Measurements from ENCODE around the gene MAP6. TPM values are rescaled to one million over a fixed set of nuclear protein-coding genes. Genes with fewer than 3 reads are reported as not detected.

MAP6 gene
- total and polyA plus RNA-seq, 9 of the 15 experiments (the other 6 are each of a cell fraction or from before 2014, with no cell fraction given), result not detected

DNA sequence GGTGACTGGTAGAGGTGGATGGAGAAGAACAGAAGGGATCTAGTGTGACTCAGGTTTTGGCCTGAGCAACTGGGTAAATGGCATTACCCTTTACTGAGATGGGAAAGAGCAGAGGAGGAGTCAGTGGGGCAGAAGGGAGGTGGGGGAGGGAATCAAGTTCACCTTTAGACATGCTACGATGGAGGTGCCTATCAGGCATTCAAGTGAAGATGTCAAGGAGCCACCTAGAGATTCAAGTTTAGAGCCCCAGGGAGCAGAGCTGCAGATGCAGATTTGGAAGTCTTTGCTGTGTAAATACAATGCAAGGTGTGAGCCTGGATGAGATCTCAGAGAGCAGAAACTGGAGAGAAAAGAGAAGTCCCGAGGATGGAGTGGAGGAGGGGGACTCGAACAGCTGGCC, 47.8 kb upstream of the MAP6 start:
- Histone ChIP-seq H3K9me3 (replicated peaks; ENCODE audit: control insufficient read depth, insufficient read depth, low read depth, low read length) (no peaks in the 10 kb centered on the region), H4K20me1 (replicated peaks; ENCODE audit: control insufficient read depth, insufficient read depth, low read length) (no peaks in the 10 kb centered on the region), H3K4me2 (ENCODE audit: insufficient read depth, low read length) (no peak overlapping the region), H3K36me3 (ENCODE audit: control insufficient read depth, insufficient read depth, low read length) (no peaks in the 10 kb centered on the region), H3K4me1 (replicated peaks in 1 of 2; ENCODE audit: control insufficient read depth in 2 of 2, insufficient read depth in 2 of 2, low read length in 2 of 2) (peaks cover 3 to 13% of the 10 kb centered on the region in 2 experiments; a peak in 3 of 5 replicates), H3K9me1 (ENCODE audit: control insufficient read depth, insufficient read depth, low read length) (no peaks in the 10 kb centered on the region), H3K9ac (ENCODE audit: insufficient read depth in 1 of 2, low read depth in 2 of 2, low read length in 2 of 2) (no peak overlapping the region), H3K27me3 (ENCODE audit: control insufficient read depth in 2 of 2, insufficient read depth in 2 of 2, low read length in 2 of 2) (peaks cover 0 to 11% of the 10 kb centered on the region in 2 experiments; a peak in 2 of 5 replicates), H2AFZ (ENCODE audit: low read depth, low read length) (no peak overlapping the region), H3K79me2 (ENCODE audit: control insufficient read depth, insufficient read depth, low read length) (no peaks in the 10 kb centered on the region), H3K27ac (ENCODE audit: extremely low read depth, low read depth, low read length) (no peak overlapping the region), H3K4me3 (no peak overlapping the region)
- ATAC-seq, result no peak
- CTCF ChIA-PET (ENCODE audit: low intra/inter-chr PET ratio), result no interaction called here
- no peak for FAIRE-seq
- intact Hi-C loops (cut with micrococcal nuclease) (no loop called here), in situ Hi-C loops (cut with MboI) (no loop called here)
- POLR2A ChIA-PET, result no interaction called here
- no peak for DNase-seq (ENCODE audit: extremely low read depth in 1 of 4, low spot score in 3 of 4)
- BruUV-seq (replicated peaks), result no TSS peak
- TF ChIP-seq BCOR (IDR thresholded peaks at IDR 0.05) (no peak), ETV1 (tag; conservative IDR thresholded peaks at IDR 0.05; ENCODE audit: low read depth) (no peak), HDAC1 (IDR thresholded peaks at IDR 0.05) (no peak)
- 12% methylated on average over 3 of the region's 3 CpGs for whole genome bisulfite sequencing (ENCODE audit: insufficient coverage, low coverage, missing lambda C conversion rate)

DNA sequence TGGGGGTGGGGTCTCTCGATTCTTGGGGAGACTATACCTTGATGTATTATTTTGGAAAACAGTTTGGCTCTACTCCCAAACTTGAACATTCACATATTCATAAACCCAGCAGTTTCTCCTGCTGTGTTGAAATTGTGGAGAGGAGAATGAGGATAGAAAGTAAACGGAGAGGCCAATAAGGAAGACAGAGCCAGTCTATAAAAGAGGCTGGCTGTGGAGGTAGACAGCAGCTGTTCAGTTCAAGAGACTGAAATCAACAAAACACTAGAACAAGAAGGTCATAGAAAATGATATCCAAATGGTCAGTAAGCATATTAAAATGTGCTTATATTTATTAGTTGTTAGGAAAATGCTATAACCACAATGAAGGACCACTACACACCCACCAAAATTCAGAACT, 46.9 kb upstream of the MAP6 start:
- Histone ChIP-seq H3K27me3 (ENCODE audit: control insufficient read depth in 2 of 2, insufficient read depth in 2 of 2, low read length in 2 of 2) (peaks cover 0 to 9% of the 10 kb centered on the region in 2 experiments; a peak in 2 of 5 replicates), H3K9me1 (ENCODE audit: control insufficient read depth, insufficient read depth, low read length) (no peaks in the 10 kb centered on the region), H3K36me3 (ENCODE audit: control insufficient read depth, insufficient read depth, low read length) (no peaks in the 10 kb centered on the region), H3K4me1 (replicated peaks in 1 of 2; ENCODE audit: control insufficient read depth in 2 of 2, insufficient read depth in 2 of 2, low read length in 2 of 2) (peaks cover 3 to 13% of the 10 kb centered on the region in 2 experiments; a peak in 3 of 5 replicates), H3K9me3 (replicated peaks; ENCODE audit: control insufficient read depth, insufficient read depth, low read depth, low read length) (no peaks in the 10 kb centered on the region), H2AFZ (ENCODE audit: low read depth, low read length) (no peak overlapping the region), H3K4me3 (no peak overlapping the region), H3K27ac (ENCODE audit: extremely low read depth, low read depth, low read length) (no peak overlapping the region), H3K79me2 (ENCODE audit: control insufficient read depth, insufficient read depth, low read length) (no peaks in the 10 kb centered on the region), H3K4me2 (ENCODE audit: insufficient read depth, low read length) (no peak overlapping the region), H4K20me1 (replicated peaks; ENCODE audit: control insufficient read depth, insufficient read depth, low read length) (no peaks in the 10 kb centered on the region), H3K9ac (ENCODE audit: insufficient read depth in 1 of 2, low read depth in 2 of 2, low read length in 2 of 2) (no peak overlapping the region)
- TF ChIP-seq ZC3H11A (IDR thresholded peaks at IDR 0.05; ENCODE audit: low read depth, low read length) (no peak), EZH2 (IDR thresholded peaks at IDR 0.05; ENCODE audit: borderline replicate concordance, low read depth, low read length) (no peak)
- TF ChIP-seq, protein P1, sequence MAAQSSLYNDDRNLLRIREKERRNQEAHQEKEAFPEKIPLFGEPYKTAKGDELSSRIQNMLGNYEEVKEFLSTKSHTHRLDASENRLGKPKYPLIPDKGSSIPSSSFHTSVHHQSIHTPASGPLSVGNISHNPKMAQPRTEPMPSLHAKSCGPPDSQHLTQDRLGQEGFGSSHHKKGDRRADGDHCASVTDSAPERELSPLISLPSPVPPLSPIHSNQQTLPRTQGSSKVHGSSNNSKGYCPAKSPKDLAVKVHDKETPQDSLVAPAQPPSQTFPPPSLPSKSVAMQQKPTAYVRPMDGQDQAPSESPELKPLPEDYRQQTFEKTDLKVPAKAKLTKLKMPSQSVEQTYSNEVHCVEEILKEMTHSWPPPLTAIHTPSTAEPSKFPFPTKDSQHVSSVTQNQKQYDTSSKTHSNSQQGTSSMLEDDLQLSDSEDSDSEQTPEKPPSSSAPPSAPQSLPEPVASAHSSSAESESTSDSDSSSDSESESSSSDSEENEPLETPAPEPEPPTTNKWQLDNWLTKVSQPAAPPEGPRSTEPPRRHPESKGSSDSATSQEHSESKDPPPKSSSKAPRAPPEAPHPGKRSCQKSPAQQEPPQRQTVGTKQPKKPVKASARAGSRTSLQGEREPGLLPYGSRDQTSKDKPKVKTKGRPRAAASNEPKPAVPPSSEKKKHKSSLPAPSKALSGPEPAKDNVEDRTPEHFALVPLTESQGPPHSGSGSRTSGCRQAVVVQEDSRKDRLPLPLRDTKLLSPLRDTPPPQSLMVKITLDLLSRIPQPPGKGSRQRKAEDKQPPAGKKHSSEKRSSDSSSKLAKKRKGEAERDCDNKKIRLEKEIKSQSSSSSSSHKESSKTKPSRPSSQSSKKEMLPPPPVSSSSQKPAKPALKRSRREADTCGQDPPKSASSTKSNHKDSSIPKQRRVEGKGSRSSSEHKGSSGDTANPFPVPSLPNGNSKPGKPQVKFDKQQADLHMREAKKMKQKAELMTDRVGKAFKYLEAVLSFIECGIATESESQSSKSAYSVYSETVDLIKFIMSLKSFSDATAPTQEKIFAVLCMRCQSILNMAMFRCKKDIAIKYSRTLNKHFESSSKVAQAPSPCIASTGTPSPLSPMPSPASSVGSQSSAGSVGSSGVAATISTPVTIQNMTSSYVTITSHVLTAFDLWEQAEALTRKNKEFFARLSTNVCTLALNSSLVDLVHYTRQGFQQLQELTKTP (IDR thresholded peaks at IDR 0.05; ENCODE audit: low read depth in 1 of 2, partially characterized antibody in 2 of 2), result no peak
- DNase-seq (ENCODE audit: extremely low read depth in 1 of 4, low spot score in 3 of 4), result no peak
- BruUV-seq (replicated peaks), result no TSS peak
- 57% methylated on average over 2 of the region's 2 CpGs for WGBS (ENCODE audit: insufficient coverage, low coverage, missing lambda C conversion rate)
- in situ Hi-C loops (cut with MboI), result no loop called here
- no peak for ATAC-seq
- intact Hi-C loops (cut with micrococcal nuclease), result no loop called here
- no peak for FAIRE-seq
- CTCF ChIA-PET (ENCODE audit: low intra/inter-chr PET ratio), result no interaction called here
- POLR2A ChIA-PET, result no interaction called here

All from K562 (cell line).